Chondrocyte (in vitro differentiated cells): Measurements from ENCODE around the gene MGAT4C. TPM values are rescaled to one million over a fixed set of nuclear protein-coding genes. Genes with fewer than 3 reads are reported as not detected.

Experiments used
- DNase-seq: peaks from one replicate; pipeline ENCODE4 v3.0.0; 2021; ENCODE audit warnings: mixed read lengths, low spot score
- H3K27ac Mint-ChIP-seq: one replicate; pipeline ENCODE4 v1.8.0; 2021; ENCODE audit warnings: mild to moderate bottlenecking, moderate library complexity, mixed read lengths; ENCODE audit not compliant: unreplicated experiment
- H3K27me3 Mint-ChIP-seq: 2 replicates; pipeline ENCODE4 v1.8.0; 2021; ENCODE audit warnings: low read depth, mixed read lengths
- H3K36me3 Mint-ChIP-seq: 2 replicates; pipeline ENCODE4 v1.8.0; 2021; ENCODE audit warnings: low read depth, mixed read lengths
- H3K4me1 Mint-ChIP-seq: 2 replicates; pipeline ENCODE4 v1.8.0; 2021; ENCODE audit warnings: low read depth, mild to moderate bottlenecking, mixed read lengths
- H3K4me3 Mint-ChIP-seq: one replicate; pipeline ENCODE4 v1.8.0; 2021; ENCODE audit warnings: mild to moderate bottlenecking, moderate library complexity, mixed read lengths; ENCODE audit not compliant: unreplicated experiment
- H3K9me3 Mint-ChIP-seq: 2 replicates; pipeline ENCODE4 v1.8.0; 2021; ENCODE audit warnings: low read depth, mixed read lengths
- CTCF ChIP-seq: fragments of 200-600 bp; sonication (generic); IDR thresholded peaks from 2 replicates; pipeline ENCODE4 v1.5.0; 2021; ENCODE audit warnings: antibody characterized with exemption, mild to moderate bottlenecking, moderate library complexity
- total RNA-seq: library from RNA; stranded (reverse); gene quantifications from 3 replicates; pipeline ENCODE4 v1.2.1, GENCODE V29; 2021

The MGAT4C gene
- total RNA-seq, 1 donor from 2014 or later: 0.30 TPM

- no peak for DNase-seq
- no peak overlapping the region for H3K4me3 Mint-ChIP-seq
- peaks cover 2% of the 10 kb centered on the region for H3K9me3 Mint-ChIP-seq
- no peaks in the 10 kb centered on the region for H3K4me1 Mint-ChIP-seq
- TF ChIP-seq CTCF: no peak
- no peaks in the 10 kb centered on the region for H3K36me3 Mint-ChIP-seq
- peaks cover 6% of the 10 kb centered on the region for H3K27me3 Mint-ChIP-seq
- H3K27ac Mint-ChIP-seq: no peak overlapping the region
Observed at GRCh38 chr12:86261142-86261541, 5.0 kb upstream of the MGAT4C start.

- no peak for DNase-seq
- H3K27me3 Mint-ChIP-seq: peaks cover 4% of the 10 kb centered on the region
- no peak overlapping the region for H3K27ac Mint-ChIP-seq
- TF ChIP-seq CTCF: no peak
- H3K4me3 Mint-ChIP-seq: no peak overlapping the region
- no peaks in the 10 kb centered on the region for H3K9me3 Mint-ChIP-seq
- no peaks in the 10 kb centered on the region for H3K36me3 Mint-ChIP-seq
- H3K4me1 Mint-ChIP-seq: no peaks in the 10 kb centered on the region
Observed at GRCh38 chr12:86260183-86260582, 4.0 kb upstream of the MGAT4C start.

GRCh38 chr12:86257134-86257533 is 943 bp upstream of the MGAT4C start:
- H3K27ac Mint-ChIP-seq: no peak overlapping the region
- peaks cover 4% of the 10 kb centered on the region for H3K27me3 Mint-ChIP-seq
- no peaks in the 10 kb centered on the region for H3K36me3 Mint-ChIP-seq
- TF ChIP-seq CTCF: no peak
- no peak overlapping the region for H3K4me3 Mint-ChIP-seq
- H3K4me1 Mint-ChIP-seq: no peaks in the 10 kb centered on the region
- DNase-seq: no peak
- H3K9me3 Mint-ChIP-seq: no peaks in the 10 kb centered on the region

DNA sequence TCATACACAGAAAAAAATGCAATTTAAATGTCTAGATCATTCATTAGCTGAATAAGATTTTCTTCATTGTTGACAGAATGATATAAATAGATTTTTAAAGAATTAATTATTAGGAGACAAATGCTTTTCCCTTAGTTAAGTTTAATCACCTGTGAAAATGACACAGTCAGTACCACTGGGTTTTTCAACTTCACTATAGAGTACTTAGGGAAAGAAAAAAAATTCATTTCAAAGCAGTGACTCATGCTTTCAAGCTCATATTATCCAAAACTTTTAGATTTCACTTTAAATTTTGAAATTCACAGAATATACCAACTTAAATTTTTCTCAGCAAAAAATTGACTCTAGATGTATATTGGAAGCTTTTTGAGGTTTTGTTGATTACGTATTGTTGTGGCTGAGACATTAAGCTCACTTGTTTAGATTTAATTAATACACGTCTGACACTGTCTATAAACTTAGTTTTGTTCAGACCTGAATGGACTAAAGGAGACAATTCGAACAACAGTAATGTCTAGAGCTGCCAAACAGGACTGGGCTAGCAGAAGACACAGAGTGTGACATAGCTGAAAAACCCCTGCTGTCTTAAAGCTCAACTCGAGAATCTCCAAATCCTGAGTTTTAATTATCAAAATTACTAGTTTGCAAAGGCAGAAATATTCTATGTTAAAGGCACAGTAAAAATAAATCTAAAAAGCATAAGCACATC is 1.6 kb downstream of the MGAT4C start:
- no peak overlapping the region for H3K4me3 Mint-ChIP-seq

DNA sequence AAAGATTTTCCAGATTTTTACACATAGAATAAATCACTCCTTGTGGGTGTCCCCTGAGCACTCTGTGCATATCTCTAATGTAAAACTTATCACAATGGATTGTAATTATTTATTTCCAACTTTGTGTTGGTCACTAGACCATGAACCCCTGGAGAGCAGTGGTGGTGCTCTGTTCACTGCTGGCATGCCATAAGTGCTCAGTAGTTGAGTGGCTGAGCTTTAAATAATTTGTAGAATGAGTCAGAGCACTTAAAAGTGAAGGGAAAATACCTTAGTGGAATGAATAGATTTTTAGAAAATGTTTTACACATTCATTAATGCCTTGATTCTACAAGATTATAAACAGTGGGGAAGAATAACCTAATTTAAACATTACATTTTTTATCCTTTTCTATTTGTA is 6.3 kb downstream of the MGAT4C start:
- Mint-ChIP-seq H3K27ac (no peak overlapping the region), H3K4me3 (no peak overlapping the region), H3K36me3 (no peaks in the 10 kb centered on the region), H3K4me1 (peaks cover 12% of the 10 kb centered on the region), H3K9me3 (no peaks in the 10 kb centered on the region), H3K27me3 (peaks cover 2% of the 10 kb centered on the region)
- no peak for DNase-seq
- no peak for TF ChIP-seq CTCF

More for the DNA sequence above, 1.6 kb downstream of the MGAT4C start:
- TF ChIP-seq CTCF: no peak
- no peak for DNase-seq
- Mint-ChIP-seq H3K4me1 (peaks cover 9% of the 10 kb centered on the region), H3K27ac (no peak overlapping the region), H3K9me3 (no peaks in the 10 kb centered on the region), H3K36me3 (no peaks in the 10 kb centered on the region), H3K27me3 (peaks cover 4% of the 10 kb centered on the region)
